K562 (cell line): ENCODE data around the gene OCA2. TPM values are rescaled to one million over a fixed set of nuclear protein-coding genes. Genes with fewer than 3 reads are reported as not detected.

Experiments used
- CHD7 ChIP-seq: fragments of 200-600 bp; sonication (generic); IDR thresholded peaks from one replicate; pipeline ENCODE4 v1.6.1; 2012; ENCODE audit warnings: mild to moderate bottlenecking, low read depth, low read length, inconsistent platforms
- HDGF ChIP-seq: fragments of 450-650 bp; IDR thresholded peaks from 2 replicates; pipeline ENCODE4 v1.6.1; 2016
- HMGN3 ChIP-seq: IDR thresholded peaks from 2 replicates; pipeline ENCODE4 v1.6.1; 2011; ENCODE audit warnings: borderline replicate concordance, low read depth, mild to moderate bottlenecking, mixed read lengths, low read length; ENCODE audit not compliant: insufficient read length; ENCODE audit errors: extremely low read depth
- MNT ChIP-seq, 2 experiments: fragments of 450-650 bp; conservative IDR thresholded peaks; 2 replicates each; pipeline ENCODE4 v1.6.1; 2017; ENCODE audit warnings: mild to moderate bottlenecking in 2 of 2, moderate library complexity in 2 of 2
- PTTG1 ChIP-seq: fragments of 450-650 bp; IDR thresholded peaks from 2 replicates; pipeline ENCODE4 v1.6.1; 2016; ENCODE audit warnings: low read depth, mild to moderate bottlenecking, missing genetic modification characterization, missing compliant biosample characterization
- TFAP4 ChIP-seq: sonication (generic); formaldehyde crosslinking; IDR thresholded peaks from 2 replicates; pipeline ENCODE4 v1.8.0; 2022; ENCODE audit warnings: missing genetic modification reagents, mild to moderate bottlenecking, moderate library complexity, borderline replicate concordance
- polyA plus RNA-seq, 8 experiments: library from polyadenylated mRNA; depleted of rRNA in 4 of 8; stranded (reverse) in 5 of 8; unstranded in 3 of 8; fragments of >200 nt; fragmentation: Nextera tagmentation in 2 of 8; fragmentation: Illumina TruSeq in 1 of 8; extraction: Ambion mirVana in 2 of 8; extraction: Trizol in 1 of 8; gene quantifications; 2 replicates each; pipeline versions ENCODE4 v1.2.1 to v1.2.3, GENCODE V29; 2011 to 2014; ENCODE audit warnings: inconsistent platforms in 1 of 8, missing spikeins in 1 of 8
- total RNA-seq, 7 experiments: library from RNA; depleted of rRNA in 6 of 7; stranded (reverse); fragments of >200 nt in 6 of 7; fragmentation: Illumina TruSeq in 2 of 7; extraction: Trizol in 2 of 7; gene quantifications; 2 replicates each; pipeline versions ENCODE4 v1.2.1 to v1.2.3, GENCODE V29; 2011 to 2021; ENCODE audit warnings: low replicate concordance in 1 of 7
- TF ChIP-seq, protein P1 (sequence below), 3 experiments: fragments of 200-800 bp in 1 of 3; sonication (Bioruptor generic) in 1 of 3; sonication (generic) in 1 of 3; formaldehyde crosslinking in 1 of 3; IDR thresholded peaks; 2 replicates each; pipeline versions ENCODE4 v1.6.1 to v1.8.0; 2016 to 2022; ENCODE audit warnings: mild to moderate bottlenecking in 2 of 3, missing compliant biosample characterization in 2 of 3, missing genetic modification characterization in 2 of 3, missing genetic modification reagents in 1 of 3
- TF ChIP-seq, protein P2 (sequence below), 2 experiments: fragments of 250-450 bp in 1 of 2; fragments of 450-650 bp in 1 of 2; sonication (Bioruptor Pico) in 1 of 2; IDR thresholded peaks; 2 replicates each; pipeline versions ENCODE4 v1.6.1 to v1.8.0; 2016 to 2021; ENCODE audit warnings: mild to moderate bottlenecking in 2 of 2, moderate library complexity in 2 of 2, missing compliant biosample characterization in 1 of 2, missing genetic modification characterization in 1 of 2

OCA2 gene
- total and polyA plus RNA-seq, 9 of the 15 experiments (the other 6 are each of a cell fraction or from before 2014, with no cell fraction given), result 0.07 to 0.59 (median 0.17) TPM; not detected in 1

GRCh38 chr15:28098766-28099554 is at the start of gene OCA2 (continued):
- TF ChIP-seq CHD7, result no peak
- TF ChIP-seq, protein P1, sequence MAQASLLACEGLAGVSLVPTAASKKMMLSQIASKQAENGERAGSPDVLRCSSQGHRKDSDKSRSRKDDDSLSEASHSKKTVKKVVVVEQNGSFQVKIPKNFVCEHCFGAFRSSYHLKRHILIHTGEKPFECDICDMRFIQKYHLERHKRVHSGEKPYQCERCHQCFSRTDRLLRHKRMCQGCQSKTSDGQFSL (CRISPR knock-in tag; IDR thresholded peaks at IDR 0.05), result peak; percentile 96
- TF ChIP-seq, protein P1 (tag; IDR thresholded peaks at IDR 0.05), result peak in 1 of 2 experiments; percentile 86; a peak in 2 of 4 replicates
- TF ChIP-seq HDGF, result no peak
- peak; percentile 89 to 94 for TF ChIP-seq MNT (conservative IDR thresholded peaks at IDR 0.05)
- TF ChIP-seq HMGN3, result peak; percentile 16
- peak; percentile 66; the same call in 1 of the 2 replicates for TF ChIP-seq TFAP4 (CRISPR knock-in tag)
- TF ChIP-seq, protein P2, sequence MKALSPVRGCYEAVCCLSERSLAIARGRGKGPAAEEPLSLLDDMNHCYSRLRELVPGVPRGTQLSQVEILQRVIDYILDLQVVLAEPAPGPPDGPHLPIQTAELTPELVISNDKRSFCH (CRISPR knock-in tag; IDR thresholded peaks at IDR 0.05), result no peak
- TF ChIP-seq, protein P2 (tag; IDR thresholded peaks at IDR 0.05), result 0 out of 2 replicates have a peak, but pooled peaks have one; percentile 48
- no peak for TF ChIP-seq PTTG1
